ACC112 (cell line): Measurements from ENCODE around the gene ALS2.

Experiments used
- H2AFZ ChIP-seq: fragments of 200-600 bp; sonication (generic); one replicate; pipeline ENCODE4 v1.6.0; 2017; ENCODE audit warnings: antibody characterized with exemption, low read length; ENCODE audit not compliant: unreplicated experiment
- H3K27ac ChIP-seq: fragments of 200-600 bp; sonication (generic); 2 replicates; pipeline ENCODE4 v1.5.1; 2014; ENCODE audit warnings: low read depth, mild to moderate bottlenecking, antibody characterized with exemption, low read length, moderate library complexity
- H3K27me3 ChIP-seq: fragments of 200-600 bp; sonication (generic); 2 replicates; pipeline ENCODE4 v1.6.1; 2014; ENCODE audit warnings: mild to moderate bottlenecking, antibody characterized with exemption, low read length, moderate library complexity, mixed read lengths; ENCODE audit not compliant: insufficient read depth
- H3K36me3 ChIP-seq: fragments of 200-600 bp; sonication (generic); 2 replicates; pipeline ENCODE4 v1.6.1; 2016; ENCODE audit warnings: mild to moderate bottlenecking, antibody characterized with exemption, low read length, moderate library complexity, mixed read lengths; ENCODE audit not compliant: insufficient read depth
- H3K4me1 ChIP-seq: fragments of 200-600 bp; sonication (generic); one replicate; pipeline ENCODE4 v1.6.1; 2016; ENCODE audit warnings: low read length, mixed read lengths; ENCODE audit not compliant: insufficient read depth, unreplicated experiment, control insufficient read depth
- H3K4me3 ChIP-seq: fragments of 200-600 bp; sonication (generic); 2 replicates; pipeline ENCODE4 v1.5.1; 2014; ENCODE audit warnings: mild to moderate bottlenecking, low read depth, low read length
- H3K79me2 ChIP-seq: fragments of 200-600 bp; sonication (generic); one replicate; pipeline ENCODE4 v1.6.0; 2016; ENCODE audit warnings: low read length; ENCODE audit not compliant: control insufficient read depth, unreplicated experiment, insufficient read depth

Gene ALS2

GRCh38 chr2:201707753-201708152 is 73.0 kb downstream of the ALS2 start:
- H2AFZ ChIP-seq = no peak overlapping the region
- peaks cover 37% of the 10 kb centered on the region for H3K4me1 ChIP-seq
- H3K27me3 ChIP-seq = no peaks in the 10 kb centered on the region
- peaks cover 15% of the 10 kb centered on the region; the same call in 1 of the 2 replicates for H3K36me3 ChIP-seq
- no peak overlapping the region for H3K4me3 ChIP-seq
- no peaks in the 10 kb centered on the region for H3K79me2 ChIP-seq
- H3K27ac ChIP-seq = peak overlapping the region; percentile 29

GRCh38 chr2:201707142-201707541 is 73.6 kb downstream of the ALS2 start:
- peaks cover 15% of the 10 kb centered on the region; the same call in 1 of the 2 replicates for H3K36me3 ChIP-seq

GRCh38 chr2:201704536-201704935 is 76.2 kb downstream of the ALS2 start:
- Histone ChIP-seq H3K36me3 (peaks cover 15% of the 10 kb centered on the region), H3K27me3 (no peaks in the 10 kb centered on the region), H3K4me3 (no peak overlapping the region), H3K27ac (peak overlapping the region; percentile 34), H3K4me1 (peaks cover 44% of the 10 kb centered on the region), H2AFZ (no peak overlapping the region), H3K79me2 (no peaks in the 10 kb centered on the region)

More at GRCh38 chr2:201707142-201707541, 73.6 kb downstream of the ALS2 start:
- Histone ChIP-seq H2AFZ (no peak overlapping the region), H3K4me3 (no peak overlapping the region), H3K79me2 (no peaks in the 10 kb centered on the region), H3K4me1 (peaks cover 37% of the 10 kb centered on the region), H3K27ac (peak overlapping the region; percentile 29), H3K27me3 (no peaks in the 10 kb centered on the region)

GRCh38 chr2:201701646-201702045 is 79.1 kb downstream of the ALS2 start:
- Histone ChIP-seq H3K27ac (no peak overlapping the region), H3K36me3 (peaks cover 15% of the 10 kb centered on the region), H3K79me2 (no peaks in the 10 kb centered on the region), H3K4me1 (peaks cover 58% of the 10 kb centered on the region), H3K4me3 (no peak overlapping the region), H3K27me3 (no peaks in the 10 kb centered on the region), H2AFZ (no peak overlapping the region)

- H2AFZ ChIP-seq = peak overlapping the region; percentile 16
- H3K4me3 ChIP-seq = no peak overlapping the region
- H3K36me3 ChIP-seq = peaks cover 15% of the 10 kb centered on the region
- H3K4me1 ChIP-seq = peaks cover 55% of the 10 kb centered on the region
- peak overlapping the region; percentile 95 for H3K27ac ChIP-seq
- no peaks in the 10 kb centered on the region for H3K79me2 ChIP-seq
- no peaks in the 10 kb centered on the region for H3K27me3 ChIP-seq
Observed at GRCh38 chr2:201699416-201699815, 81.3 kb downstream of the ALS2 start.

GRCh38 chr2:201698588-201699226 is 82.0 kb downstream of the ALS2 start, which contains the start of gene MPP4:
Gene MPP4, minus strand, starts transcription at chr2:201698644. Its CDS starts 4,690 bp downstream, at chr2:201693954.
- Histone ChIP-seq H3K4me1 (peaks cover 50% of the 10 kb centered on the region), H2AFZ (peak within 1 kb of the TSS; percentile 16), H3K4me3 (peak within 1 kb of the TSS; percentile 61)

GRCh38 chr2:201697899-201698298 is 82.8 kb downstream of the ALS2 start:
- Histone ChIP-seq H3K79me2 (no peaks in the 10 kb centered on the region), H3K27ac (peak overlapping the region; percentile 95), H3K4me1 (peaks cover 50% of the 10 kb centered on the region), H3K4me3 (peak overlapping the region; percentile 61), H2AFZ (no peak overlapping the region), H3K27me3 (no peaks in the 10 kb centered on the region), H3K36me3 (peaks cover 10% of the 10 kb centered on the region)

More at GRCh38 chr2:201698588-201699226, 82.0 kb downstream of the ALS2 start, which contains the start of gene MPP4:
- peaks cover 10% of the 10 kb centered on the region for H3K36me3 ChIP-seq
- H3K27me3 ChIP-seq = no peaks in the 10 kb centered on the region
- H3K27ac ChIP-seq = peak within 1 kb of the TSS; percentile 95
- no peaks in the 10 kb centered on the region for H3K79me2 ChIP-seq

GRCh38 chr2:201696151-201696659 is 84.5 kb downstream of the ALS2 start:
- H3K27ac ChIP-seq = peak overlapping the region; percentile 95
- H3K4me3 ChIP-seq = peak overlapping the region; percentile 44; the same call in 1 of the 2 replicates
- peaks cover 50% of the 10 kb centered on the region for H3K4me1 ChIP-seq
- no peaks in the 10 kb centered on the region for H3K79me2 ChIP-seq
- peaks cover 4% of the 10 kb centered on the region; the same call in 1 of the 2 replicates for H3K36me3 ChIP-seq
- no peaks in the 10 kb centered on the region for H3K27me3 ChIP-seq
- H2AFZ ChIP-seq = peak overlapping the region; percentile 3

GRCh38 chr2:201685156-201685555 is 95.6 kb downstream of the ALS2 start:
- no peak overlapping the region for H3K4me3 ChIP-seq
- H3K27ac ChIP-seq = no peak overlapping the region
- 0 out of 2 replicates have a peak, but pooled peaks cover 4% of the 10 kb centered on the region for H3K36me3 ChIP-seq
- no peak overlapping the region for H2AFZ ChIP-seq
- H3K4me1 ChIP-seq = peaks cover 6% of the 10 kb centered on the region
- H3K79me2 ChIP-seq = no peaks in the 10 kb centered on the region
- no peaks in the 10 kb centered on the region for H3K27me3 ChIP-seq

- Histone ChIP-seq H3K4me3 (no peak overlapping the region), H3K27ac (no peak overlapping the region), H3K27me3 (no peaks in the 10 kb centered on the region), H3K79me2 (no peaks in the 10 kb centered on the region), H3K36me3 (no peaks in the 10 kb centered on the region), H2AFZ (no peak overlapping the region), H3K4me1 (peaks cover 6% of the 10 kb centered on the region)
Observed at GRCh38 chr2:201680743-201681142, 100.0 kb downstream of the ALS2 start.

- H2AFZ ChIP-seq = no peak overlapping the region
- no peaks in the 10 kb centered on the region for H3K36me3 ChIP-seq
- no peak overlapping the region for H3K4me3 ChIP-seq
- no peaks in the 10 kb centered on the region for H3K79me2 ChIP-seq
- H3K27me3 ChIP-seq = no peaks in the 10 kb centered on the region
- no peak overlapping the region for H3K27ac ChIP-seq
- no peaks in the 10 kb centered on the region for H3K4me1 ChIP-seq
Observed at GRCh38 chr2:201678401-201678800, 102.3 kb downstream of the ALS2 start.
